Stomach smooth muscle (tissue), 2 donors: ENCODE results near the gene CCDC148.
A peak's percentile ranks its signal among the peaks of the same experiment; 100 is the strongest.

Source experiments
- H3K27ac ChIP-seq: one replicate; pipeline ENCODE4 v1.7.0; 2013; ENCODE audit warnings: mild to moderate bottlenecking, low read length, inconsistent platforms
- H3K27me3 ChIP-seq, 2 donors: one replicate each; pipeline ENCODE4 v1.7.0; 2013; ENCODE audit warnings: low read length in 2 of 2; ENCODE audit not compliant: insufficient read depth in 2 of 2, control insufficient read depth in 1 of 2
- H3K36me3 ChIP-seq, 2 donors: one replicate each; pipeline ENCODE4 v1.7.0; 2013; ENCODE audit warnings: low read length in 2 of 2; ENCODE audit not compliant: control insufficient read depth in 2 of 2, insufficient read depth in 2 of 2
- H3K4me1 ChIP-seq: one replicate; pipeline ENCODE4 v1.7.0; 2013; ENCODE audit warnings: low read length; ENCODE audit not compliant: control insufficient read depth, insufficient read depth
- H3K4me3 ChIP-seq, 2 donors: one replicate each; pipeline ENCODE4 v1.7.0; 2013; ENCODE audit warnings: low read length in 2 of 2
- H3K9ac ChIP-seq, 2 donors: one replicate each; pipeline ENCODE4 v1.7.0; 2013; ENCODE audit warnings: low read length in 2 of 2, mild to moderate bottlenecking in 1 of 2
- H3K9me3 ChIP-seq, 2 donors: one replicate each; pipeline ENCODE4 v1.7.0; 2013; ENCODE audit warnings: low read length in 2 of 2; ENCODE audit not compliant: control insufficient read depth in 2 of 2
- donor health status: healthy.
- donor health status: Pancreatic carcinoma.

The CCDC148 gene

DNA sequence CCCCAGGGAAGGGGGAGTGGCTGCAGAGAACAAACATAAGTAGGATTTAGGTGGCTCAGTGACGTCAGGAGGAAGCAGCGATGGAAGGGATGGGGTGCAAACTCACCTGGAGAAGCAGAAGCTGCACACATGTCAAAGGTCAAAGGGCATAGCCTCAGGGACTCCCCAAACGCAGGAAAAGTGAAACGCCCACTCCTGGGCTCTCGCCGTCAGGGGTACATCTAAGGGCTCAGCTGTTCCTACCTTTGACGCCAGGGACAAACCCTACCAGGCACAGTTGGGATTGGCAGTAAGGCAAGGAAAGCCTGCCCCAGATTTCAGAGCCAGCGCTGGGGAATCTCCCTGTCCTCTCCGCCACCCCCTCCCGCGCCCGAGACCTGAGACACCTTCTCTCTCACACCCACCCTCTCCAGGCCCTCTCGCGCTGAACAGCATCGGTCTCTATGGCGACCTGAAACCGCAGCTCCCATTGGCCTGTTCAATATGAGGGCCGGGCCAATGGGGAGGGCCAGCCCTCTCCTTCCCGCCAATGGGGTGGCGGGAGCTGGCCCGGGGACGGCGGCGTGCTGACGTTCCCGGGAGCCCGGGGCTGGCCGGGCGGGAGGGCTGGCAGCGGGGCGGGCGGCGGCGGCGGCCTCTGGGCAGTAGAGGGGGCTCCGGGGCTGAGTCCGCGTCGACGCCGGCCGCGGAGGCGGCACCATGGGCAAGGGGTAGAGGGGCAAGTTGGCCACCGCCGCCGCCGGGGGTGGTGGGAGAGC lies at the start of gene CCDC148, which contains the start of gene PKP4:
CCDC148 (minus strand) TSS at position 445 of the 758 bp plus-strand sequence; CDS start at position 131, 314 bp downstream.
PKP4 (plus strand) TSS at position 644 of the 758 bp plus-strand sequence. CDS start 76,233 bp downstream, outside the sequence.
- no peaks in the 10 kb centered on the region for H3K27me3 ChIP-seq
- H3K36me3 ChIP-seq = no peaks in the 10 kb centered on the region
- peak within 1 kb of the TSS; percentile 71 for H3K9ac ChIP-seq
- H3K4me3 ChIP-seq = peak within 1 kb of the TSS; percentile 84 to 87
- no peaks in the 10 kb centered on the region for H3K9me3 ChIP-seq
- peak within 1 kb of the TSS; percentile 78 for H3K27ac ChIP-seq
- peaks cover 7% of the 10 kb centered on the region for H3K4me1 ChIP-seq

DNA sequence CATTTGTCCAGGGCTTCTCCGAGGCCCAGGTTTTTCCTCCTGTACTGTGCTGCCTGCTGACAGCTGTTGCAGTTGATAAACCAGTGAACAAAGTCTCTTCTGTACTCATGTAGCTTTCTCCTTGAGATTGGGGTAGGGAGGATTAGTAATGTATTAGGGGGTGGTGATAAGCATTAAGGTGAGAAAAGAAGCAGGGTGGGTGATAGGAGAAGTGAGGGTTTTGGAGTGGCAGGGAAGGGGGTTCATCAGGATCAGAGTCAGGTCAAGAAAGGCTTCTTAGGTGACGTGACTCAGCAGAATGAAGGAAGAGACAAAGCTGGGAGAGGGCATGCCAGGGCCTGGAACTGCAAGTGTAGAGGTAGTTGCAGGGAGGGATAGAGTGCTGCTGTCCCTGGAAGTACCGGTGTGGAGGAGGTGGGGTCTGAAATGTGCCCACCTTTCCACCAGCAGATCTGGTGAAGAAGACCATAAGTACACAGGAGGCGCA lies 48.9 kb upstream of the CCDC148 start:
- no peak overlapping the region for H3K9ac ChIP-seq
- peaks cover 17% of the 10 kb centered on the region for H3K4me1 ChIP-seq
- no peak overlapping the region for H3K27ac ChIP-seq
- H3K36me3 ChIP-seq = no peaks in the 10 kb centered on the region
- H3K27me3 ChIP-seq = no peaks in the 10 kb centered on the region
- no peaks in the 10 kb centered on the region for H3K9me3 ChIP-seq
- no peak overlapping the region for H3K4me3 ChIP-seq

DNA sequence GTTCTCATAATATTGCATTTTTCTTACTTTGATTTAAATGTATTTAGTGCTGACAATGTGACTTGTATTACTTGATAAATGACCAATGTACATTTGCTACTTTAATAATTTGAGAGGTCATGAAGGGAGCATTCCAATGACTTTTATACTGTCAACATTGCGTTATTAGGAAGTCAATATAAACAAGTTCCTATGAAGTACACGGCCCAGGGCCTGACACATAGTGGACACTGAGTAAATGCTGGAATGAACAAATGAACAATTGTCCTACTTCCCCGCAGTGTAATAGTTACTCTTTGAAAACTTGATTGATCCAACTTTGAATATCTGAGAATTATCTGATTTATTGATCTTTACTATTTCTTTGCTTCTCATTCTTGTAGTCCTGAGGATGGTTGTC lies 47.5 kb upstream of the CCDC148 start:
- peaks cover 18% of the 10 kb centered on the region for H3K4me1 ChIP-seq
- no peaks in the 10 kb centered on the region for H3K27me3 ChIP-seq

DNA sequence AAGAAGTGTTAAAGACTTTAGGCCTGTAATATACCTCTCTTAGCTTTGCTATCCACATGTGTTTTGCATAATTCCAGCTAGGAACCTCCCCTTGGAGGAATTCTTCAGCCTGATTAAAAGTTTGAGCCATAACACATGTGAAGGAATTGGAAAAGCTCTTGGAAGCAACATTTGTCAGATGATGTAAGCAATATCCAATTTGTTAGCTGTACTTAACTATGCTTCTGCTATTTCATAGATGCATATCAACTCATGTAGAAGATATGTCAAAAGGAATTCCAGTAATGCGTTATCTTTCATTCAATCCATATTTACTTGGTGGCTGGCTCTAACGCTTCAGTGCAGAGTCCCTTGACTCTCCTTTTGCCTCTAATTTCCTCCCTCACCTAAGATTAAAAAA lies 46.4 kb upstream of the CCDC148 start:
- Histone ChIP-seq H3K4me1 (peaks cover 21% of the 10 kb centered on the region), H3K27me3 (no peaks in the 10 kb centered on the region)

More for the DNA sequence above, 47.5 kb upstream of the CCDC148 start:
- Histone ChIP-seq H3K4me3 (no peak overlapping the region), H3K9ac (no peak overlapping the region), H3K9me3 (no peaks in the 10 kb centered on the region), H3K27ac (no peak overlapping the region), H3K36me3 (no peaks in the 10 kb centered on the region)

DNA sequence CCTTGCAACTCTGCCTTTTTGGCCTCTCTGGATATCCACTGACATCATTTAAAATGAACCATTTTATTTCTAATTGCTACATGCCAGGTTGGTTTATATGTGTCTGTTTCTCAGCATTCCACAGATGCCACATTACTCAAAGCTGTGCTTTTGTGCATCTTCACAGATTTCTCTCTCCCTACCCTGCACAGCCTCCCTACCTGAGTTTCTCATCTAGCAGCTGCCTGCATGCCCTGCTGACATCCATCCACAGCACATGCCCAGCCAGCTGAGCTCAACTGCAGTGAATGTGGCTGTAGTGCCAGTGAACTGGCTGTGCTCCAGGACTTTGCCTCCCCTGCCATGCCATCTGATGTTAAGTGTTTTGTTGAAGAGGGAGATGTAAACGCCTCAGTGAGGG lies 44.7 kb upstream of the CCDC148 start:
- H3K9ac ChIP-seq = no peak overlapping the region

More for the DNA sequence above, 46.4 kb upstream of the CCDC148 start:
- no peak overlapping the region for H3K27ac ChIP-seq
- H3K36me3 ChIP-seq = no peaks in the 10 kb centered on the region
- no peaks in the 10 kb centered on the region for H3K9me3 ChIP-seq
- no peak overlapping the region for H3K9ac ChIP-seq
- no peak overlapping the region for H3K4me3 ChIP-seq

DNA sequence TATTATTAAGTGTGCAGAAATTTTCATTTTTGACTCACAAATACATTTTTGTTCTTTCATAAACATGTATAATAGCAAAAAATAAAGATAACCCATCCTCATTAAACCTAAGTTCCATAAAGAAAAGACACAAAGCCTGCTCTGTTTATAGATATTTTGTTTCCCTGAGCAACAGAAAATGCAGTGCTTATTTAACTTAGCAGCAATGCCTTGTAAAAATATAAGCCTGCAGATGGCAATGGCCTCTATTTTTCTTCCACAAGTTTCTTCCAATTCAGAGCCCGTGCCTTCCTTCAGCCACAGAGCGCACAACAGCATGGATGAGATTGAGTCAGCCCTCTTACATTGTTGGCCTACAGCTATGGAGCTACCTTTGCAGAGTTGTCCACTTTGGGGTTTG lies 43.8 kb upstream of the CCDC148 start:
- no peaks in the 10 kb centered on the region for H3K36me3 ChIP-seq
- no peaks in the 10 kb centered on the region for H3K9me3 ChIP-seq
- peaks cover 21% of the 10 kb centered on the region for H3K4me1 ChIP-seq
- H3K27me3 ChIP-seq = no peaks in the 10 kb centered on the region
- H3K9ac ChIP-seq = no peak overlapping the region
- no peak overlapping the region for H3K27ac ChIP-seq
- peak overlapping the region in 1 of 2 donors; percentile 9 for H3K4me3 ChIP-seq

More for the DNA sequence above, 44.7 kb upstream of the CCDC148 start:
- no peak overlapping the region for H3K4me3 ChIP-seq
- H3K9me3 ChIP-seq = no peaks in the 10 kb centered on the region
- peaks cover 21% of the 10 kb centered on the region for H3K4me1 ChIP-seq
- H3K36me3 ChIP-seq = no peaks in the 10 kb centered on the region
- no peaks in the 10 kb centered on the region for H3K27me3 ChIP-seq
- no peak overlapping the region for H3K27ac ChIP-seq

DNA sequence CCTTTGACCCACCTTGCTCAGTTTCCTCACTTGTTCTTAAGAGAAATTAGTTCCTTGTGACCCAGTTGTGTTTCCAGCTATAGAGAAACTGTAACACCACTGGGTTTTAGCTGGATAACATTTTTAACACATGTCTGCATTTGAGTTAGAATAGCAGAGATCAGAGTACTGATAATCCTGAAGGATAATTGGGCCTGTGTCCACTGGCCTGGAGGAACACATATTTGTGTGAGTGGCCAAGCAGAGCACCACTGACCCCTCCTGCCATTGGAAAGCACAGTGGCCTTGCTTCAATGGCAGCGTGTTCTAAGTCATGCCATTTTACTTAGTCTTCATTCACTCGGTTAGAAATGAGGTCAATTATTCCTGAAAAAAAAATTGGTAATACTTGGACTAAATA lies 42.8 kb upstream of the CCDC148 start:
- Histone ChIP-seq H3K9ac (no peak overlapping the region), H3K36me3 (no peaks in the 10 kb centered on the region), H3K4me3 (no peak overlapping the region), H3K27me3 (no peaks in the 10 kb centered on the region), H3K4me1 (peaks cover 21% of the 10 kb centered on the region), H3K9me3 (no peaks in the 10 kb centered on the region), H3K27ac (no peak overlapping the region)

DNA sequence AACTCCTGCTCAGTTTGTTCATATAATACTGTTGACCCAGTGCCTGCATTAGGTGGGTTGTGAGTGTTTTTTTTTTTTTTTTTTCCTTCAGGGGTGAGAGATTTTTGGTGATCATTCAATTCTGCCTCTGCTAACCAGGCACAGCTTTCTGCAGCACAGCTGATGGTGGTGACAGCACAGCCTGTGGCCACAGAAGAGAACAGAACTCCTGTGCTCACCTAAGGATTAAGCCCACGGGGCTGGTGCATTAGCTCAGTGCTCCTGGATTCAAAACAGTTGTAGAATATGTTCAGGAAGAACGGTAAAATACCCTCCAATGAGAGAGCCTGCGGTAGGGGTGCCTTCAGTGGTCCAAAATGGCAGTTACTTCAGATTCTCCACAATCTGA lies 42.2 kb upstream of the CCDC148 start:
- H3K27ac ChIP-seq = no peak overlapping the region
- no peaks in the 10 kb centered on the region for H3K27me3 ChIP-seq
- H3K9me3 ChIP-seq = no peaks in the 10 kb centered on the region
- no peak overlapping the region for H3K4me3 ChIP-seq
- H3K36me3 ChIP-seq = no peaks in the 10 kb centered on the region
- no peak overlapping the region for H3K9ac ChIP-seq
- H3K4me1 ChIP-seq = peaks cover 21% of the 10 kb centered on the region

DNA sequence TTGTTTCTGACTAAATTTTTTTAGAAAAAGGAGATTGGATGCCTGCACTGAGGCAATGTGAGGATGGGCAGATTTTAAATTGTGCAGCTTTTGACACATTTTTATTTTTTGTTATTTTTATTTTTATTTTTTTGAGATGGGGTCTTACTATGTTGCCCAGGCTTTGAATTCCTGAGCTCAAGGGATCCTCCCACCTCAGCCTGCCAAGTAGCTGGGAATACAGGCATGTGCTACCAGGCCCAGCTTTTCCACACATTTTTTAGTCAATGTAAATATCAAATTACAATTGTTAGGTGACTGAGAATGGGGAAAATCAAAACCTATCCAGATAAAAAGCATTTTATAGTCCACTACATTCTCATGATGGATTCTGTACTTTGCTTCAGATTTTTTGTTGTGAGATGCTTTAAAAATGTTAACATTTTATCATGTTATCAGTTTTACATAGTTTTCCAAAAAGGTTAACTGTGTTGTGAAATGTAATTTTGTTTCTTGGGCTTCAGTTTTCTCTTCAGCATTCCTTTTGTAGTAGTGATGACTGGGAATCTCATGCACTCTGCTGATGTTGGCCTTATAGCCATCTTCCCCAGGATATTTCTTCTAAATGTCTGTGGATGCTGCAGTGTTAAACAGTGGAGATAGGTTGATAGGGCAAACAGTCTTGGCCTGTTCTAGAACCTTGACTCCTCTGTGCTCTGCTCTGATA lies 41.6 kb upstream of the CCDC148 start:
- Histone ChIP-seq H3K27me3 (no peaks in the 10 kb centered on the region), H3K9ac (no peak overlapping the region), H3K4me1 (peaks cover 26% of the 10 kb centered on the region), H3K36me3 (no peaks in the 10 kb centered on the region), H3K9me3 (no peaks in the 10 kb centered on the region), H3K27ac (no peak overlapping the region), H3K4me3 (no peak overlapping the region)

DNA sequence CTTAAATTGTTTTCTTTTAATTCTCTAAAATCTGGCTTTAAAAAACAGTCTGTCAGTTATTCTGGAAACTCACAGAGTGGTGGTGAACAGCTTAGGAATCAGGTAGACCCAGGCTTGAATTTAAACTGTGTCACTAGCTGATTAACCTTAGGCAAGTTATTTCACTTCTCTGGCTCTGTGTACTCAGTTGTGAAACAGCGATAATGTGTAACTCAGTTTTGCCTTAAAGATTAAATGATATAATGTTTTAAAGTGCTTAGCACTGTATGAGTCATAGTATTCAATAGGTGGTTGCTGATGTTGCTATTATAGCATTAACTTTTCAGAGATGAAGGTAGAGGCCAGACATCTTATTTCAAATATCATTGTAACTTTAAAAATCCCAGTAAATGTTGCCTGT lies 40.9 kb upstream of the CCDC148 start:
- no peak overlapping the region for H3K27ac ChIP-seq
- peaks cover 22% of the 10 kb centered on the region for H3K4me1 ChIP-seq
- H3K27me3 ChIP-seq = no peaks in the 10 kb centered on the region
- no peaks in the 10 kb centered on the region for H3K36me3 ChIP-seq
- no peaks in the 10 kb centered on the region for H3K9me3 ChIP-seq
- no peak overlapping the region for H3K9ac ChIP-seq
- H3K4me3 ChIP-seq = no peak overlapping the region
